HepG2 (cell line): ENCODE results near the gene PIWIL4. TPM values are rescaled to one million over a fixed set of nuclear protein-coding genes. Genes with fewer than 3 reads are reported as not detected.

Source experiments
- ATAC-seq: fragments of 200-7000 bp; cut with Tn5 transposase; 3 replicates; pipeline ENCODE4 v1.9.1; 2020; ENCODE audit warnings: mild to moderate bottlenecking, moderate library complexity
- BruUV-seq: library from RNA; stranded (reverse); fragments of 400-500 nt; replicated peaks from 2 replicates; lab custom pipeline; 2021; lab: Mats Ljungman, UMichigan
- CTCF ChIA-PET: fragments of 300-600 bp; formaldehyde crosslinking; extraction: SDS; loops from one replicate; lab custom pipeline; 2021; ENCODE audit warnings: low total read pairs, inconsistent platforms, low intra/inter-chr PET ratio; lab: Yijun Ruan, JAX
- POLR2A ChIA-PET: fragments of 350-600 bp; sonication (Branson Sonifier 250); formaldehyde crosslinking; loops from one replicate; lab custom pipeline; 2020; ENCODE audit warnings: antibody characterized with exemption, inconsistent platforms; lab: Yijun Ruan, JAX
- DNase-seq: peaks from one replicate; pipeline ENCODE4 v3.0.0-alpha.2; 2015; ENCODE audit warnings: low spot score
- FAIRE-seq: peaks from 3 replicates; lab custom pipeline; 2011; peaks lifted over from hg19 to GRCh38; lab: Jason Lieb, UNC
- H2AFZ ChIP-seq: one replicate; pipeline ENCODE4 v1.6.1; 2011; ENCODE audit warnings: low read length, inconsistent platforms
- H3K27ac ChIP-seq: fragments of 300-600 bp; 3 replicates; pipeline ENCODE4 v1.8.0; 2011; ENCODE audit warnings: mixed run types, mild to moderate bottlenecking, mixed read lengths, low read length, inconsistent platforms; ENCODE audit not compliant: insufficient read depth; ENCODE audit errors: extremely low read length
- H3K27me3 ChIP-seq, 2 experiments: fragments of 200-600 bp in 1 of 2; 2 replicates in 1 of 2; 3 replicates in 1 of 2; pipeline versions ENCODE4 v1.6.0 to v1.8.0; 2011; ENCODE audit warnings: low read length in 2 of 2, mild to moderate bottlenecking in 2 of 2, moderate library complexity in 2 of 2, inconsistent platforms in 1 of 2; ENCODE audit not compliant: insufficient read depth in 2 of 2, control insufficient read depth in 1 of 2
- H3K36me3 ChIP-seq, 2 experiments: fragments of 200-600 bp in 1 of 2; replicated peaks in 1 of 2; 2 replicates in 1 of 2; 3 replicates in 1 of 2; pipeline versions ENCODE4 v1.5.1 to v1.8.0; 2011; ENCODE audit warnings: low read length in 2 of 2, inconsistent platforms in 1 of 2; ENCODE audit not compliant: insufficient read depth in 2 of 2, control insufficient read depth in 1 of 2
- H3K4me1 ChIP-seq: 2 replicates; pipeline ENCODE4 v1.5.1; 2012; ENCODE audit warnings: low read length, inconsistent platforms; ENCODE audit not compliant: insufficient read depth
- H3K4me2 ChIP-seq: 2 replicates; pipeline ENCODE4 v1.6.0; 2011; ENCODE audit warnings: low read depth, low read length, inconsistent platforms
- H3K4me3 ChIP-seq, 3 experiments: fragments of 200-600 bp in 1 of 3; sonication (generic), shearing (Covaris generic) in 1 of 3; replicated peaks in 1 of 3; 2 replicates each; pipeline ENCODE4 v1.5.1; 2011 to 2016; ENCODE audit warnings: low read length in 3 of 3, inconsistent platforms in 2 of 3, low read depth in 2 of 3, mild to moderate bottlenecking in 2 of 3, control low read depth in 1 of 3, mixed read lengths in 1 of 3; ENCODE audit not compliant: insufficient read depth in 1 of 3
- H3K79me2 ChIP-seq: one replicate; pipeline ENCODE4 v1.6.1; 2011; ENCODE audit warnings: low read length, inconsistent platforms; ENCODE audit not compliant: insufficient read depth
- H3K9ac ChIP-seq: 2 replicates; pipeline ENCODE4 v1.6.0; 2011; ENCODE audit warnings: mild to moderate bottlenecking, low read depth, low read length, inconsistent platforms; ENCODE audit not compliant: insufficient read depth
- H3K9me3 ChIP-seq: 2 replicates; pipeline ENCODE4 v1.5.1; 2012; ENCODE audit warnings: mild to moderate bottlenecking, low read length
- H4K20me1 ChIP-seq: 2 replicates; pipeline ENCODE4 v1.6.0; 2011; ENCODE audit warnings: inconsistent platforms, mild to moderate bottlenecking, low read length, moderate library complexity; ENCODE audit not compliant: insufficient read depth
- CENPT ChIP-seq: sonication (generic); formaldehyde crosslinking; IDR thresholded peaks from 2 replicates; pipeline ENCODE4 v1.8.0; 2022; ENCODE audit warnings: low read depth, mild to moderate bottlenecking, moderate library complexity, missing genetic modification reagents
- KDM1A ChIP-seq: IDR thresholded peaks from 2 replicates; pipeline ENCODE4 v1.6.1; 2016; ENCODE audit warnings: missing compliant biosample characterization
- TFDP1 ChIP-seq: IDR thresholded peaks from 2 replicates; pipeline ENCODE4 v1.6.1; 2016; ENCODE audit warnings: missing compliant biosample characterization, missing genetic modification reagents, borderline replicate concordance
- TGIF2 ChIP-seq: IDR thresholded peaks from 2 replicates; pipeline ENCODE4 v1.6.1; 2016; ENCODE audit warnings: control low read depth, missing compliant biosample characterization
- ZBTB21 ChIP-seq: sonication (generic); formaldehyde crosslinking; IDR thresholded peaks from 2 replicates; pipeline ENCODE4 v1.4.0; 2020; ENCODE audit warnings: missing genetic modification reagents
- ZEB1 ChIP-seq: IDR thresholded peaks from 2 replicates; pipeline ENCODE4 v1.6.1; 2012; ENCODE audit warnings: mild to moderate bottlenecking, low read depth, inconsistent platforms; ENCODE audit not compliant: insufficient replicate concordance
- ZKSCAN1 ChIP-seq: fragments of 150-350 bp; IDR thresholded peaks from 2 replicates; pipeline ENCODE4 v1.6.1; 2014; ENCODE audit warnings: low read length
- ZNF207 ChIP-seq: fragments of 450-650 bp; IDR thresholded peaks from 2 replicates; pipeline ENCODE4 v1.6.1; 2016; ENCODE audit warnings: antibody characterized with exemption, borderline replicate concordance
- ZNF572 ChIP-seq: sonication (generic); formaldehyde crosslinking; IDR thresholded peaks from 2 replicates; pipeline ENCODE4 v1.5.1; 2020; ENCODE audit warnings: mild to moderate bottlenecking, missing genetic modification reagents
- ZNF724P ChIP-seq: sonication (generic); formaldehyde crosslinking; IDR thresholded peaks from 2 replicates; pipeline ENCODE4 v1.8.0; 2022; ENCODE audit warnings: missing genetic modification reagents, borderline replicate concordance
- ZNF883 ChIP-seq: sonication (generic); formaldehyde crosslinking; IDR thresholded peaks from 2 replicates; pipeline ENCODE4 v1.5.1; 2020; ENCODE audit warnings: mild to moderate bottlenecking, missing genetic modification reagents; ENCODE audit errors: not compliant biosample characterization
- WGBS: methylation state at CpG from one replicate; pipeline ENCODE4 v1.1.6; 2017; ENCODE audit warnings: low lambda C conversion rate; 5-methylcytosine and 5-hydroxymethylcytosine counted together
- in situ Hi-C: cut with HindIII; loops from 2 replicates; pipeline ENCODE4 v1.10.0; 2017; ENCODE audit warnings: low pct_unique_long_range_greater_than_20kb; ENCODE audit not compliant: extremely low pct_ligation_motif_present
- intact Hi-C: fragments of 100-400 bp; cut with micrococcal nuclease; formaldehyde crosslinking; loops from one replicate; pipeline ENCODE4 v1.10.0; 2022; ENCODE audit not compliant: unreplicated experiment
- polyA plus RNA-seq, 8 experiments: library from polyadenylated mRNA; depleted of rRNA in 3 of 8; stranded (reverse) in 7 of 8; unstranded in 1 of 8; fragments of >200 nt; fragmentation: Illumina TruSeq in 4 of 8; extraction: Trizol in 4 of 8; gene quantifications; 2 replicates each; pipeline versions ENCODE4 v1.2.1 to v1.2.3, GENCODE V29; 2011 to 2016; ENCODE audit warnings: low read depth in 4 of 8, missing spikeins in 1 of 8, mixed read lengths in 1 of 8; ENCODE audit not compliant: insufficient read depth in 1 of 8
- total RNA-seq, 5 experiments: library from RNA; depleted of rRNA; stranded (reverse); fragments of >200 nt; fragmentation: Illumina TruSeq; extraction: Trizol; gene quantifications; 2 replicates each; pipeline ENCODE4 v1.2.3, GENCODE V29; 2016; ENCODE audit warnings: low read depth in 1 of 5

PIWIL4 gene
- total and polyA plus RNA-seq, 2 of the 13 experiments (the other 11 are each of a cell fraction or from before 2014, with no cell fraction given), result 0.08 TPM; not detected in 1

DNA sequence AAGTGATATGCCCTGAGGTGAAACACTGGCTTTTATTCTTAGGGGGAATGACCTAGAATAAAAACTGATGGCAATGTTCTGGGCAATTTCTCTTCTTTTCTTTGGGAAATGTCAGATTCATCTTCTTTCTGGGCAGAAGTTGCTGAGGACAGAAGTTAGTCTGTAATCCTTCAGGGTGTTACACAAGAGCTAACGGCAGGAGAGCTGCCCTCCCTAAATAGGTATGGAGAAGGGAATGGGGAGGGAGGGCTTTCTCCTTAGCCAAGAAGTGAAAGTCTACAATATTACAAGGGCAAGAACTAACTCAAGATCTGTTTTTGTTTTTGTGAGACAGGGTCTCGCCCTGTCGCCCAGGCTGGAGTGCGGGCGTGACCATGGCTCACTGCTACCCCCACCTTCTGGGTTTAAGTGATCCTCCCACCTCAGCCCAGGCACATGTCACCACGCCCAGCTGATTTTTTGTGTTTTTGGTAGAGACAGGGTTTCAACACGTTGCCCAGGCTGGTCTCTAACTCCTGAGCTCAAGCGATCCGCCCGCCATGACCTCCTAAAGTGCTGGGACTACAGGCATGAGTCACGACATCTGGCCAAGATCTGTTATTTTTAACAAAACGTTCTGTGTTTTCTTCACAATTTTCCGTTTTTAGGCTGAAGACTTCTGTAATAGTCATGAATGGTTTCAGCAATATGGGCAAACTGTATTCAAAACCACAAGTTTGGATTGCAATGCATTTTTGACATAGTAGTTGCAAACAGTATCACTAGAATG lies 7.2 kb downstream of the PIWIL4 start:
- FAIRE-seq, result no peak
- H3K4me2 ChIP-seq, result no peak overlapping the region

DNA sequence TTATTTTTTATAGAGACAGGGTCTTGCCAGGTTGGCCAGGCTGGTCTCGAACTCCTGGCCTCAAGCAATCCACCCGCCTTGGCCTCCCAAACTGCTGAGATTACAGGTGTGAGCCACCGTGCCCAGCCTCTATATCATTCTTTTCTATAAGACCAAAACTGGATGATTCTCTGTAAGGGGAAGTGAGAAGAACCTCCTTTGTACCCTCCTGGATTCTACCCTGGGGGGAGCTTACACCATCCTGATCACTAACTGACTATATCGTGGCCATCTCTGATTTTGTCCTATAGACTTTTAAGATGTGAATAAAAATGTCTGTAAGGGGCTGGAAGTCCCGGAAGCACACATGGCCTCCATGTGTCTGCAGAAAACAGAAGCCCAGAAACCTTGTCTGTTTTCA lies 9.1 kb downstream of the PIWIL4 start:
- BruUV-seq, result no TSS peak
- ChIA-PET CTCF (no interaction called here), POLR2A (no interaction called here)
- Histone ChIP-seq H3K4me2 (no peak overlapping the region), H3K9me3 (no peaks in the 10 kb centered on the region), H2AFZ (no peak overlapping the region), H3K36me3 (no peaks in the 10 kb centered on the region), H3K27me3 (peaks cover 0 to 10% of the 10 kb centered on the region in 2 experiments; a peak in 3 of 5 replicates), H4K20me1 (no peaks in the 10 kb centered on the region), H3K27ac (no peak overlapping the region), H3K4me3 (no peak overlapping the region), H3K9ac (no peak overlapping the region), H3K4me1 (no peaks in the 10 kb centered on the region), H3K79me2 (no peaks in the 10 kb centered on the region)
- WGBS, result 3% methylated on average over 5 of the region's 5 CpGs
- DNase-seq (no peak), ATAC-seq (no peak), FAIRE-seq (no peak)
- TF ChIP-seq TFDP1 (CRISPR knock-in tag) (no peak), ZNF724P (CRISPR knock-in tag) (no peak), ZNF572 (CRISPR knock-in tag) (no peak), KDM1A (CRISPR knock-in tag) (no peak), ZBTB21 (CRISPR knock-in tag) (no peak), ZNF883 (CRISPR knock-in tag) (no peak), TGIF2 (CRISPR knock-in tag) (no peak), CENPT (CRISPR knock-in tag) (no peak), ZEB1 (no peak), ZKSCAN1 (no peak)
- intact Hi-C loops (no loop called here), in situ Hi-C loops (no loop called here)

More for the DNA sequence above, 7.2 kb downstream of the PIWIL4 start:
- Histone ChIP-seq H2AFZ (no peak overlapping the region), H3K9me3 (no peaks in the 10 kb centered on the region), H3K9ac (no peak overlapping the region), H3K4me1 (no peaks in the 10 kb centered on the region), H3K4me3 (no peak overlapping the region), H3K27me3 (peaks cover 0 to 10% of the 10 kb centered on the region in 2 experiments; a peak in 3 of 5 replicates), H3K79me2 (no peaks in the 10 kb centered on the region), H3K36me3 (no peaks in the 10 kb centered on the region), H4K20me1 (no peaks in the 10 kb centered on the region), H3K27ac (no peak overlapping the region)
- POLR2A ChIA-PET, result no interaction called here
- CTCF ChIA-PET, result no interaction called here
- in situ Hi-C loops (no loop called here), intact Hi-C loops (no loop called here)
- no peak for TF ChIP-seq ZNF207
- DNase-seq (no peak), ATAC-seq (no peak)
- BruUV-seq, result no TSS peak
- 46% methylated on average over 13 of the region's 13 CpGs for WGBS
